Heart left ventricle (tissue), 16 donors: Measurements from ENCODE around the gene LTBP2. TPM values are rescaled to one million over a fixed set of nuclear protein-coding genes. Genes with fewer than 3 reads are reported as not detected.

Experiments used
- ATAC-seq, 4 donors: fragments of 200-7000 bp; cut with Tn5 transposase; one replicate each; pipeline ENCODE4 v1.9.1; 2020 to 2022; ENCODE audit warnings: moderate library complexity in 4 of 4, mild to moderate bottlenecking in 3 of 4, moderate number of reproducible peaks in 1 of 4
- DNase-seq, 5 donors: peaks; one replicate each; pipeline ENCODE4 v3.0.0-alpha.2; 2020
- H3K27ac ChIP-seq, 12 donors: fragments of 200-600 bp; sonication (generic) in 4 of 12; one replicate each; pipeline versions ENCODE4 v1.5.0 to v1.8.0; 2016 to 2022; ENCODE audit warnings: mild to moderate bottlenecking in 2 of 12
- H3K27me3 ChIP-seq, 9 donors: fragments of 200-600 bp; sonication (generic) in 2 of 9; one replicate each; pipeline versions ENCODE4 v1.5.1 to v1.8.0; 2016 to 2022; ENCODE audit warnings: mild to moderate bottlenecking in 3 of 9
- H3K36me3 ChIP-seq, 9 donors: fragments of 200-600 bp; sonication (generic) in 2 of 9; one replicate each; pipeline versions ENCODE4 v1.5.0 to v1.8.0; 2018 to 2022; ENCODE audit warnings: mild to moderate bottlenecking in 2 of 9
- H3K4me1 ChIP-seq, 12 donors: fragments of 200-600 bp; sonication (generic) in 4 of 12; one replicate each; pipeline versions ENCODE4 v1.5.0 to v1.8.0; 2016 to 2022; ENCODE audit warnings: mild to moderate bottlenecking in 3 of 12
- H3K4me3 ChIP-seq, 12 donors: fragments of 200-600 bp; sonication (generic) in 4 of 12; one replicate each; pipeline versions ENCODE4 v1.5.0 to v1.8.0; 2017 to 2022; ENCODE audit warnings: mild to moderate bottlenecking in 9 of 12, moderate library complexity in 4 of 12
- H3K9me3 ChIP-seq, 12 donors: fragments of 200-600 bp; sonication (generic) in 4 of 12; one replicate each; pipeline versions ENCODE4 v1.5.0 to v1.8.0; 2016 to 2022; ENCODE audit warnings: mild to moderate bottlenecking in 1 of 12
- CTCF ChIP-seq, 12 donors: fragments of 200-600 bp; sonication (generic) in 4 of 12; IDR thresholded peaks; one replicate each; pipeline versions ENCODE4 v1.5.0 to v1.8.0; 2018 to 2022; ENCODE audit warnings: antibody characterized with exemption in 12 of 12, mild to moderate bottlenecking in 5 of 12
- POLR2A ChIP-seq, 2 donors: fragments of 450-650 bp; IDR thresholded peaks; one replicate each; pipeline ENCODE4 v1.6.1; 2017; ENCODE audit warnings: antibody characterized with exemption in 2 of 2, mild to moderate bottlenecking in 2 of 2, moderate library complexity in 2 of 2
- WGBS, 4 donors: extraction: QIAGEN DNeasy Blood & Tissue Kit in 2 of 4; methylation state at CpG; one replicate each; pipeline versions ENCODE4 v1.1.5 to v1.1.7; 2013 to 2018; 5-methylcytosine and 5-hydroxymethylcytosine counted together
- intact Hi-C, 10 donors: fragments of 100-400 bp; cut with DNase I; formaldehyde crosslinking; loops; one replicate each; pipeline versions ENCODE4 v1.11.1 to v1.14.2; 2022
- polyA plus RNA-seq, 2 donors: library from polyadenylated mRNA; stranded (reverse); fragments of 200-250 nt; gene quantifications; one replicate each; pipeline ENCODE4 v1.2.3, GENCODE V29; 2013
- total RNA-seq, 9 donors: library from RNA; depleted of rRNA in 2 of 9; stranded (reverse); fragments of >200 nt in 2 of 9; fragmentation: NEBNext Ultra II Directional in 3 of 9; extraction: Animal tissue kit (Norgen Biotek cat#: 25700) in 3 of 9; gene quantifications; one replicate each; pipeline versions ENCODE4 v1.1.0 to v1.2.4, GENCODE V29; 2016 to 2023
- donor health status: ischemic (EF 13 %, LVEDD 7.1; RV severe dilation, severe dysfunction).
- donor health status: healthy with polysubstance abuse.
- donor health status: DM: no; HTN: yes; CAD: no.
- donor health status: DM: no; HTN: no; CAD: no.
- donor health status: ischemic (EF 25% LVEDD 6.9; RV normal size, moderate dysfunction).
- donor health status: ischemic (EF 25% LVEDD 5.7; RV mildly dilated, moderate dysfunction).
- donor health status: healthy.
- donor health status: DM: yes; HTN: yes; CAD: no.
- donor health status: ischemic (EF 35%, LVEDD 5.7; RV mildly dilated, moderate dysfunction).
- donor health status: nonischemic (EF 11% LVEDD 7.7; RV severe dilation, severe dysfunction).
- donor health status: DM: yes; HTN: yes; CAD: no.
- donor health status: PGD.
- donor health status: ischemic (EF 29% LVEDD 5.4; RV normal size, mild dysfunction).
- donor health status: nonischemic (EF 23%, LVEDD 6.1; RV moderate dilation, normal function).

Gene LTBP2
- total and polyA plus RNA-seq, 11 donors, result 4.0 to 69.1 (median 29.5) TPM

DNA sequence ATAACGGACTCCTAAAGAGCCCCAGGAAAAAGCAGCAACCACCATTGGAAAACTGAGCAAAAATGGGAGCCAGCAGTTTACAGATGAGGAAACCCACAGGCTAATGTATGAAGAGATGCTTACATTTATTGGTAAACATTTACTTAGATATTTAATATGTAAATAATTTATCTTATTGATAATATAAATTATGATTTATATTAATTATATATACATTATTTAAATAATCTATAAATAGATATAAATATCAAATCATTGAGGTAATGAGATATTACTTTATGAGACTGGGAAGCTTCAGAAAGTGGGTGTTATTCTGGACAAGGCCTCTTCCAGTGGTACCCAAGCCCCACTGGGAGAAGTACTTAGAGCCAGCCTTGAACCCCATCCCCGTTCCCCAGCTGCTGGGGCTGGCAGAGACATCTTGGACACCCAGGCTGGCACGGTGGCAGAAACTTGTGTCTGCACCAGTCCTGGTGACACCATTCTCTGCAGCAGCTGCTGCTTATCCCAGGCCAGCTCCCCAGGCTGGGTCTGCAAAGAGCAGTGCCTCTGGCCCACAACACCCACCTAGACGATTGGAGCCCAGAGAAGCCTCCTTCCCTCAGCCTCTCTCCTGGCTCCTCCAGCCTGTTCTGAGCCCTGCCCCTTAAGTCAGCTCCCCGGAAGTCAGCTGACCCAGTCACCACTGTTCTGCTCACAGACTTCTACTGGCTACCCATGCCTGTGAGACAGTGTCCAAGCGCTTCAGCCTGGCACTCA is 92.5 kb downstream of the LTBP2 start:
- WGBS, 4 donors, result 81 to 91% (median 86%) methylated on average over 6 of the region's 6 CpGs
- H3K4me1 ChIP-seq, result peaks cover 0 to 11% (median 0%) of the 10 kb centered on the region in 12 donors
- peaks cover 0 to 36% (median 0%) of the 10 kb centered on the region in 9 donors for H3K36me3 ChIP-seq
- DNase-seq (peak in 2 of 5 donors; percentile 18 to 49), ATAC-seq (peak in 1 of 4 donors; percentile 4)
- intact Hi-C loops, result no loop called here
- no peaks in the 10 kb centered on the region for H3K9me3 ChIP-seq
- no peaks in the 10 kb centered on the region for H3K27me3 ChIP-seq
- TF ChIP-seq POLR2A (IDR thresholded peaks at IDR 0.05), result no peak
- TF ChIP-seq CTCF (IDR thresholded peaks at IDR 0.05), result no peak
- H3K27ac ChIP-seq, result no peak overlapping the region
- H3K4me3 ChIP-seq, result no peak overlapping the region

GRCh38 chr14:74518221-74518620 is 93.8 kb downstream of the LTBP2 start:
- no peak overlapping the region for H3K27ac ChIP-seq
- H3K9me3 ChIP-seq, result no peaks in the 10 kb centered on the region
- peak in 2 of 5 donors; percentile 10 to 22 for DNase-seq
- ATAC-seq, result no peak
- 87 to 94% (median 92%) methylated on average over 6 of the region's 6 CpGs for WGBS, 4 donors
- peaks cover 0 to 36% (median 0%) of the 10 kb centered on the region in 9 donors for H3K36me3 ChIP-seq
- intact Hi-C loops, result no loop called here
- no peaks in the 10 kb centered on the region for H3K27me3 ChIP-seq
- peaks cover 0 to 19% (median 0%) of the 10 kb centered on the region in 12 donors for H3K4me1 ChIP-seq
- H3K4me3 ChIP-seq, result no peak overlapping the region
- TF ChIP-seq POLR2A (IDR thresholded peaks at IDR 0.05) (no peak), CTCF (IDR thresholded peaks at IDR 0.05) (no peak)

GRCh38 chr14:74517731-74518130 is 94.3 kb downstream of the LTBP2 start:
- Histone ChIP-seq H3K27ac (no peak overlapping the region), H3K36me3 (peaks cover 0 to 33% (median 0%) of the 10 kb centered on the region in 9 donors), H3K27me3 (no peaks in the 10 kb centered on the region), H3K4me3 (no peak overlapping the region), H3K4me1 (peaks cover 0 to 19% (median 0%) of the 10 kb centered on the region in 12 donors), H3K9me3 (no peaks in the 10 kb centered on the region)
- 79 to 94% (median 87%) methylated on average over 4 of the region's 4 CpGs for WGBS, 4 donors
- peak in 2 of 5 donors; percentile 3 to 11 for DNase-seq
- intact Hi-C loops, result no loop called here
- TF ChIP-seq POLR2A (IDR thresholded peaks at IDR 0.05), result no peak
- no peak for TF ChIP-seq CTCF (IDR thresholded peaks at IDR 0.05)
- ATAC-seq, result no peak

GRCh38 chr14:74516451-74517160 is 95.4 kb downstream of the LTBP2 start:
- intact Hi-C loops, result no loop called here
- Histone ChIP-seq H3K27ac (no peak overlapping the region), H3K4me3 (no peak overlapping the region), H3K27me3 (no peaks in the 10 kb centered on the region), H3K9me3 (no peaks in the 10 kb centered on the region), H3K4me1 (peaks cover 0 to 25% (median 0%) of the 10 kb centered on the region in 12 donors), H3K36me3 (peaks cover 0 to 25% (median 0%) of the 10 kb centered on the region in 9 donors)
- DNase-seq (peak in 2 of 5 donors; percentile 10 to 13), ATAC-seq (peak in 2 of 4 donors; percentile 8 to 13)
- WGBS, 4 donors, result 87 to 91% (median 89%) methylated on average over 12 of the region's 12 CpGs
- TF ChIP-seq CTCF (IDR thresholded peaks at IDR 0.05), result no peak
- no peak for TF ChIP-seq POLR2A (IDR thresholded peaks at IDR 0.05)
